Esophagus squamous epithelium (tissue), 5 donors: ENCODE results near the gene DNAH14. TPM values are rescaled to one million over a fixed set of nuclear protein-coding genes. Genes with fewer than 3 reads are reported as not detected.
"Not testable (repeated sequence)": the region's sequence is repeated elsewhere in the genome, so short reads cannot be mapped to it uniquely, and the experiment has no call there.

ENCODE experiments used
- DNase-seq: peaks from one replicate; lab custom pipeline; 2025; lab: John Stamatoyannopoulos, UW
- H3K27ac ChIP-seq, 4 donors: fragments of 200-600 bp; sonication (generic); one replicate each; pipeline ENCODE4 v1.5.1; 2016 to 2019; ENCODE audit warnings: mild to moderate bottlenecking in 1 of 4
- H3K27me3 ChIP-seq, 4 donors: fragments of 200-600 bp; sonication (generic); 1 replicate in 3 of 4; 2 replicates in 1 of 4; pipeline versions ENCODE4 v1.5.1 to v1.6.0; 2017 to 2021; ENCODE audit warnings: antibody characterized with exemption in 1 of 4
- H3K36me3 ChIP-seq, 3 donors: fragments of 200-600 bp; sonication (generic); one replicate each; pipeline ENCODE4 v1.5.1; 2016 to 2019
- H3K4me1 ChIP-seq, 3 donors: fragments of 200-600 bp; sonication (generic); one replicate each; pipeline ENCODE4 v1.5.1; 2017 to 2019
- H3K4me3 ChIP-seq, 4 donors: fragments of 200-600 bp; sonication (generic); 1 replicate in 3 of 4; 2 replicates in 1 of 4; pipeline ENCODE4 v1.5.1; 2016 to 2019; ENCODE audit warnings: mild to moderate bottlenecking in 2 of 4, moderate library complexity in 1 of 4
- H3K9me3 ChIP-seq, 3 donors: fragments of 200-600 bp; sonication (generic); one replicate each; pipeline ENCODE4 v1.5.1; 2016 to 2019
- POLR2A ChIP-seq, 4 donors: fragments of 450-650 bp; IDR thresholded peaks; one replicate each; pipeline ENCODE4 v1.6.1; 2017; ENCODE audit warnings: antibody characterized with exemption in 4 of 4, mild to moderate bottlenecking in 4 of 4, moderate library complexity in 3 of 4
- WGBS, 2 donors: methylation state at CpG; one replicate each; pipeline ENCODE4 v1.1.5; 2018; 5-methylcytosine and 5-hydroxymethylcytosine counted together
- intact Hi-C: fragments of 100-400 bp; cut with DNase I; formaldehyde crosslinking; loops from one replicate; pipeline ENCODE4 v1.15.0; 2022
- total RNA-seq, 4 donors: library from RNA; depleted of rRNA; stranded (reverse); fragments of >200 nt; gene quantifications; one replicate each; pipeline ENCODE4 v1.1.0, GENCODE V29; 2016
- TF ChIP-seq, protein P1 (sequence below), 6 experiments: fragments of 450-650 bp in 4 of 6; fragments of 200-600 bp in 2 of 6; sonication (generic) in 2 of 6; IDR thresholded peaks; one replicate each; pipeline ENCODE4 v1.5.1; 2016 to 2019; ENCODE audit warnings: antibody characterized with exemption in 6 of 6, mild to moderate bottlenecking in 4 of 6, moderate library complexity in 4 of 6
- donor health status: DM: yes; HTN: yes; CAD: no.

DNAH14 gene
- total RNA-seq, 4 donors from 2014 or later, result 2.0 to 11.4 (median 7.3) TPM

DNA sequence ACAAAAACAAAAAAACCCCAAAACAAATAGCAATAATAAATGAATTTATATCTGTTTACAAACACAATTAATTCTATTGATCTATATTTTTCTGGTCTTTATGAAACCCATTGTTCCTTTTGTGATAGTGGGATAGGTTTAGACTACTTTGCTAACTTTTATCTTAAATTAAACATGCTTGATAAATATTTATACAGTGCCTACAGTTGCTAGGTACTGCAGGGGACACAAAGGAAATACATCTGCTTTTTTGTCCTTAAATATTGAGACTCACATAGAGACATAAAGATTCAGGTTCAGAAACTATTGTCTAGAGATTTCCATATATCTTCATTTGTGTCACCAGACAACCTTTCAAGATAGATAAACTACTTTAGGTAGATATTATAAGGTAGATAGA, 8.5 kb upstream of the DNAH14 start:
- H3K36me3 ChIP-seq, result no peaks in the 10 kb centered on the region
- H3K4me1 ChIP-seq, result no peaks in the 10 kb centered on the region
- H3K27ac ChIP-seq, result no peak overlapping the region
- no peaks in the 10 kb centered on the region for H3K27me3 ChIP-seq
- no peak for DNase-seq
- TF ChIP-seq, protein P1, sequence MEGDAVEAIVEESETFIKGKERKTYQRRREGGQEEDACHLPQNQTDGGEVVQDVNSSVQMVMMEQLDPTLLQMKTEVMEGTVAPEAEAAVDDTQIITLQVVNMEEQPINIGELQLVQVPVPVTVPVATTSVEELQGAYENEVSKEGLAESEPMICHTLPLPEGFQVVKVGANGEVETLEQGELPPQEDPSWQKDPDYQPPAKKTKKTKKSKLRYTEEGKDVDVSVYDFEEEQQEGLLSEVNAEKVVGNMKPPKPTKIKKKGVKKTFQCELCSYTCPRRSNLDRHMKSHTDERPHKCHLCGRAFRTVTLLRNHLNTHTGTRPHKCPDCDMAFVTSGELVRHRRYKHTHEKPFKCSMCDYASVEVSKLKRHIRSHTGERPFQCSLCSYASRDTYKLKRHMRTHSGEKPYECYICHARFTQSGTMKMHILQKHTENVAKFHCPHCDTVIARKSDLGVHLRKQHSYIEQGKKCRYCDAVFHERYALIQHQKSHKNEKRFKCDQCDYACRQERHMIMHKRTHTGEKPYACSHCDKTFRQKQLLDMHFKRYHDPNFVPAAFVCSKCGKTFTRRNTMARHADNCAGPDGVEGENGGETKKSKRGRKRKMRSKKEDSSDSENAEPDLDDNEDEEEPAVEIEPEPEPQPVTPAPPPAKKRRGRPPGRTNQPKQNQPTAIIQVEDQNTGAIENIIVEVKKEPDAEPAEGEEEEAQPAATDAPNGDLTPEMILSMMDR (IDR thresholded peaks at IDR 0.05), result no peak
- TF ChIP-seq POLR2A (IDR thresholded peaks at IDR 0.05), result no peak
- H3K9me3 ChIP-seq, result no peaks in the 10 kb centered on the region
- intact Hi-C loops, result loop anchor here (5.0 kb wide), 1 partner anchor 409 kb away; no protein-coding TSS in a partner anchor
- no peak overlapping the region for H3K4me3 ChIP-seq

DNA sequence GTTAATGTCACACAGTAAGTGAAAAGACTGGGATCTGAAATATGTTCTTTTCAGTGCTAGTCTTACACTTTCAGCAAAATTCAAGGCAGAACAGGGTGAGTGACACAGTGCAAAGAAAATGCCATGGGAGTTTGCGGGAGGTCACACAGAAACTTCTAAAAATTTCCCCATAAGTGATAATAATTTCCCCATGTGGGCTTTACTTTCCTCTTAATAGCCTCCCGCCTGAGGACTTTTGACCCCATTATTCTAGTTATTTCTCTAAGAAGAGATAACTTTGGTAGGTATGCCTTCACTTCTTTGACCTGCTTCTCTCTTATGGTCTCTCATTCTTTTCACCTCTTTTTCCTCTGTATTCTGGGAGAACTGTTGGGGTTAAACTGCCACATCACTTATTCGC, 8.1 kb upstream of the DNAH14 start:
- DNase-seq, result no peak
- TF ChIP-seq, protein P1 (IDR thresholded peaks at IDR 0.05), result no peak
- TF ChIP-seq POLR2A (IDR thresholded peaks at IDR 0.05), result no peak
- 88 to 92% methylated on average over 3 of the region's 3 CpGs for WGBS, 2 donors
- no peaks in the 10 kb centered on the region for H3K9me3 ChIP-seq
- no peaks in the 10 kb centered on the region for H3K36me3 ChIP-seq
- no peak overlapping the region for H3K27ac ChIP-seq
- H3K4me1 ChIP-seq, result no peaks in the 10 kb centered on the region
- no peaks in the 10 kb centered on the region for H3K27me3 ChIP-seq
- no peak overlapping the region for H3K4me3 ChIP-seq
- intact Hi-C loops, result loop anchor here (5.0 kb wide), 1 partner anchor 409 kb away; no protein-coding TSS in a partner anchor

DNA sequence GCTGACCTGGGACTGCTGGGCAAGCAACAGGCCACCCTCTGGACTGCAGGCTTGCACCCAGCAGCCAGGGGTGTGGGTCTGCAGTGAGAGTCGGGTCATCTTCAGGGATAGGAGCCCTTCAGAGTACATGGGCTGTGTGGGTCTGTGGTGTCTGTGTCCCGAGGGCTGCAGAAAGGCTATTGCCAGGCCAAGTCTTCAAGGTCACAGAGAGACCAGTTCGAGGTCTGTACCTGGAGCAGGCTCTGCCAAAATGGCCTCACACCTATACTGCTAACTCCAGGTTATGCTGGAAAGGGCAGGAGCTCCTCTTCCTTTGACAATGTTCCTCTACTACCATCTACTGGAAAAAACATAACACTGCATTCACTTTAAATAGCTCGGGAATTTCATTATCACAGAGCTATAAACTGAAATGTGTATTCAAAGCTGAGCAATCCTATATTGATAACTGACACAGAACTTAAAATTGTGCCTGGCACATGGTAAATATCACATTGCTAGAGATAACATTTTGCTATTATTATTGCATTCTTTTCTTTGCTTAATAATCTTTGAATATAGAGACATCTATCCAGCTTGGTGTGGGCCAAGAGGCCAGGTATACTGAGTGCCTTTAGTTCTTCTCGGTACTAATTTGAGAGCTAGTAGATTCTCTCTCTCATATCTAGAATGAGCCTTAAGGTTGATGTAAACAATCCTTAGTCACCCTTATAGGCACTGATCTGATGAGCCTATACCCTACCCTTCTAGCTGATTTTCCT, 6.9 kb upstream of the DNAH14 start:
- no peaks in the 10 kb centered on the region for H3K27me3 ChIP-seq
- TF ChIP-seq, protein P1 (IDR thresholded peaks at IDR 0.05), result peak in 5 of 6 experiments; percentile 43 to 75 (median 60)
- no peak for TF ChIP-seq POLR2A (IDR thresholded peaks at IDR 0.05)
- no peak overlapping the region for H3K4me3 ChIP-seq
- no peaks in the 10 kb centered on the region for H3K4me1 ChIP-seq
- H3K36me3 ChIP-seq, result no peaks in the 10 kb centered on the region
- no peaks in the 10 kb centered on the region for H3K9me3 ChIP-seq
- 31% methylated on average over 2 to 5 of the region's 5 CpGs for WGBS, 2 donors
- no peak for DNase-seq
- intact Hi-C loops, result loop anchor here (5.0 kb wide), 1 partner anchor 410 kb away; no protein-coding TSS in a partner anchor
- no peak overlapping the region for H3K27ac ChIP-seq

DNA sequence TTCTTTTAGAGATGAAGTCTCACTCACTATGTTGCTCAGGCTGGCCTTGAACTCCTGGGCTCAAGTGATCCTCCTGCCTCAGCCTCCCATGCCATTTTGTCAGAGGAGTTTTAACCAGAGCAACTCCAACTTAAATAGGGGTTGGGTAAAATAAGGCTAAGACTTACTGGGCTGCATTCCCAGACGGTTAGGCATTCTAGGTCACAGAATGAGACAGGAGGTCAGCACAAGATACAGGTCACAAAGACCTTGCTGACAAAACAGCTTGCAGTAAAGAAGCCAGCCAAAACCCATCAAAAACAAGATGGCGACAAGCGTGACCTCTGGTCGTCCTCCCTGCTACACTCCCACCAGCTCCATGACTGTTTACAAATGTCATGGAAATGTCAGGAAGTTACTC, 5.7 kb upstream of the DNAH14 start:
- TF ChIP-seq, protein P1 (IDR thresholded peaks at IDR 0.05), result no peak
- no peak for TF ChIP-seq POLR2A (IDR thresholded peaks at IDR 0.05)
- intact Hi-C loops, result loop anchor here (5.0 kb wide), 1 partner anchor 411 kb away; no protein-coding TSS in a partner anchor

DNA sequence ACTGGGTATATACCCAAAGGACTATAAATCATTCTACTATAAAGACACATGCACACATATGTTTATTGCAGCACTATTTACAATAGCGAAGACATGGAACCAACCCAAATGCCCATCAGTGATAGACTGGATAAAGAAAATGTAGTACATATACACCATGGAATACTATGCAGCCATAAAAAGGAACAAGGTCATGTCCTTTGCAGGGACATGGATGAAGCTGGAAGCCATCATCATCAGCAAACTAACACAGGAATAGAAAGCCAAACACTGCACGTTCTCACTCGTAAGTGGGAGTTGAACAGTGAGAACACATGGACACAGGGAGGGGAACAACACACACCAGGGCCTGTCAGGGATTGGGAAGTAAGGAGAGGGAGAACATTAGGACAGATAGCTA, 1.8 kb upstream of the DNAH14 start:
- H3K36me3 ChIP-seq, H3K9me3 ChIP-seq, intact Hi-C loops, H3K27ac ChIP-seq, H3K4me3 ChIP-seq, DNase-seq, H3K27me3 ChIP-seq: not testable (repeated sequence)
- 72 to 92% methylated on average over 3 of the region's 3 CpGs for WGBS, 2 donors
- H3K4me1 ChIP-seq, result peaks cover 0 to 18% (median 0%) of the 10 kb centered on the region in 3 donors

More for the DNA sequence above, 5.7 kb upstream of the DNAH14 start:
- H3K27me3 ChIP-seq, result no peaks in the 10 kb centered on the region
- H3K36me3 ChIP-seq, result no peaks in the 10 kb centered on the region
- DNase-seq, result no peak
- H3K9me3 ChIP-seq, result no peaks in the 10 kb centered on the region
- H3K4me1 ChIP-seq, result no peaks in the 10 kb centered on the region
- H3K27ac ChIP-seq, result no peak overlapping the region
- 69 to 77% methylated on average over 4 of the region's 4 CpGs for WGBS, 2 donors
- no peak overlapping the region for H3K4me3 ChIP-seq
